Stimulated activated effector memory CD8-positive, alpha-beta T cell treated with anti-CD3 and anti-CD28 coated beads, Interleukin-12 subunit alpha, Interleukin-12 subunit beta, amount 100 ng/mL, for 72 hours (primary cell): Measurements from ENCODE around the gene SLC33A1.
A peak's percentile ranks its signal among the peaks of the same experiment; 100 is the strongest.
"Not testable (repeated sequence)": the region's sequence is repeated elsewhere in the genome, so short reads cannot be mapped to it uniquely, and the experiment has no call there.

Source experiments
- ATAC-seq: fragments of 150-1000 bp; cut with Tn5 transposase; 2 replicates; pipeline ENCODE4 v1.10.0; 2021
- DNase-seq, 2 donors: peaks; one replicate each; pipeline ENCODE4 v3.0.0; 2021 to 2022; ENCODE audit warnings: low spot score in 2 of 2
- H3K27ac Mint-ChIP-seq: one replicate; pipeline ENCODE4 v1.8.0; 2022; ENCODE audit warnings: mild to moderate bottlenecking, mixed read lengths
- H3K36me3 Mint-ChIP-seq: one replicate; pipeline ENCODE4 v1.8.0; 2022; ENCODE audit warnings: mild to moderate bottlenecking, mixed read lengths
- H3K4me1 Mint-ChIP-seq: one replicate; pipeline ENCODE4 v1.8.0; 2022; ENCODE audit warnings: mixed read lengths
- H3K4me3 Mint-ChIP-seq: one replicate; pipeline ENCODE4 v1.8.0; 2022; ENCODE audit warnings: mild to moderate bottlenecking, mixed read lengths
- H3K9me3 Mint-ChIP-seq: one replicate; pipeline ENCODE4 v1.8.0; 2022; ENCODE audit warnings: mixed read lengths

SLC33A1 gene

GRCh38 chr3:155870945-155871745, 16.9 kb upstream of the SLC33A1 start:
- Mint-ChIP-seq H3K9me3 (no peaks in the 10 kb centered on the region), H3K27ac (peak overlapping the region; percentile 93), H3K4me3 (peak overlapping the region; percentile 92), H3K36me3 (peaks cover 23% of the 10 kb centered on the region), H3K4me1 (peaks cover 12% of the 10 kb centered on the region)
- DNase-seq (peak; percentile 39 to 76), ATAC-seq (peak; percentile 41)

GRCh38 chr3:155870133-155870944, 16.1 kb upstream of the SLC33A1 start, which contains the start of gene GMPS:
GMPS (plus strand) TSS chr3:155870650; CDS start chr3:155870871, 221 bp downstream.
- Mint-ChIP-seq H3K4me3 (peak within 1 kb of the TSS; percentile 92), H3K9me3 (no peaks in the 10 kb centered on the region), H3K27ac (peak within 1 kb of the TSS; percentile 93), H3K4me1 (peaks cover 3% of the 10 kb centered on the region), H3K36me3 (peaks cover 22% of the 10 kb centered on the region)
- DNase-seq (peak; percentile 94 to 97), ATAC-seq (peak; percentile 95)

GRCh38 chr3:155869691-155870090, 15.5 kb upstream of the SLC33A1 start:
- no peaks in the 10 kb centered on the region for H3K9me3 Mint-ChIP-seq
- peaks cover 18% of the 10 kb centered on the region for H3K36me3 Mint-ChIP-seq
- peak overlapping the region; percentile 92 for H3K4me3 Mint-ChIP-seq
- DNase-seq = no peak
- ATAC-seq = no peak
- peak overlapping the region; percentile 93 for H3K27ac Mint-ChIP-seq
- no peaks in the 10 kb centered on the region for H3K4me1 Mint-ChIP-seq

- H3K27ac Mint-ChIP-seq = peak overlapping the region; percentile 88
- H3K36me3 Mint-ChIP-seq = peaks cover 7% of the 10 kb centered on the region
- DNase-seq (no peak), ATAC-seq (peak; percentile 3)
- H3K9me3 Mint-ChIP-seq = peaks cover 3% of the 10 kb centered on the region
- H3K4me3 Mint-ChIP-seq = peak overlapping the region; percentile 38
- H3K4me1 Mint-ChIP-seq = peaks cover 16% of the 10 kb centered on the region
These were observed 9.0 kb upstream of the SLC33A1 start for GRCh38 chr3:155863072-155863784.

- H3K4me3 Mint-ChIP-seq = peak overlapping the region; percentile 38
- DNase-seq (peak; percentile 25 to 70), ATAC-seq (peak; percentile 94)
- H3K36me3 Mint-ChIP-seq, H3K9me3 Mint-ChIP-seq: not testable (repeated sequence)
- H3K27ac Mint-ChIP-seq = peak overlapping the region; percentile 88
- H3K4me1 Mint-ChIP-seq = peaks cover 16% of the 10 kb centered on the region
These were observed 8.2 kb upstream of the SLC33A1 start for GRCh38 chr3:155862290-155862982.

- Mint-ChIP-seq H3K27ac (peak overlapping the region; percentile 88), H3K36me3 (peaks cover 7% of the 10 kb centered on the region), H3K9me3 (peaks cover 3% of the 10 kb centered on the region), H3K4me3 (peak overlapping the region; percentile 38), H3K4me1 (peaks cover 16% of the 10 kb centered on the region)
- ATAC-seq (no peak), DNase-seq (no peak)
These were observed 7.4 kb upstream of the SLC33A1 start for GRCh38 chr3:155861476-155862183.

- not testable (repeated sequence) for H3K36me3 Mint-ChIP-seq, H3K4me3 Mint-ChIP-seq, ATAC-seq, DNase-seq, H3K9me3 Mint-ChIP-seq, H3K27ac Mint-ChIP-seq
- H3K4me1 Mint-ChIP-seq = peaks cover 16% of the 10 kb centered on the region
These were observed 6.2 kb upstream of the SLC33A1 start for GRCh38 chr3:155860424-155860823.

- no peak overlapping the region for H3K4me3 Mint-ChIP-seq
- ATAC-seq = no peak
- H3K36me3 Mint-ChIP-seq = peaks cover 9% of the 10 kb centered on the region
- H3K4me1 Mint-ChIP-seq = peaks cover 18% of the 10 kb centered on the region
- H3K27ac Mint-ChIP-seq = no peak overlapping the region
- DNase-seq = no peak
- peaks cover 3% of the 10 kb centered on the region for H3K9me3 Mint-ChIP-seq
These were observed 5.6 kb upstream of the SLC33A1 start for GRCh38 chr3:155859859-155860258.

GRCh38 chr3:155853214-155854140, 750 bp downstream of the SLC33A1 start:
- Mint-ChIP-seq H3K4me1 (peaks cover 38% of the 10 kb centered on the region), H3K4me3 (peak overlapping the region; percentile 97), H3K27ac (peak overlapping the region; percentile 97), H3K36me3 (peaks cover 51% of the 10 kb centered on the region), H3K9me3 (no peaks in the 10 kb centered on the region)
- DNase-seq = peak in 1 of 2 donors; percentile 18
- ATAC-seq = peak; percentile 6

- ATAC-seq = no peak
- H3K9me3 Mint-ChIP-seq = no peaks in the 10 kb centered on the region
- peaks cover 62% of the 10 kb centered on the region for H3K36me3 Mint-ChIP-seq
- peak overlapping the region; percentile 97 for H3K27ac Mint-ChIP-seq
- no peak for DNase-seq
- H3K4me3 Mint-ChIP-seq = peak overlapping the region; percentile 97
- H3K4me1 Mint-ChIP-seq = peaks cover 45% of the 10 kb centered on the region
These were observed 1.9 kb downstream of the SLC33A1 start for GRCh38 chr3:155852341-155852740.

- Mint-ChIP-seq H3K4me1 (peaks cover 60% of the 10 kb centered on the region), H3K27ac (peak overlapping the region; percentile 58), H3K4me3 (peak overlapping the region; percentile 41), H3K36me3 (peaks cover 80% of the 10 kb centered on the region)
- not testable (repeated sequence) for H3K9me3 Mint-ChIP-seq, ATAC-seq, DNase-seq
These were observed 4.8 kb downstream of the SLC33A1 start for GRCh38 chr3:155849404-155849803.

- DNase-seq = no peak
- ATAC-seq = no peak
- H3K4me3 Mint-ChIP-seq = peak overlapping the region; percentile 7
- peaks cover 64% of the 10 kb centered on the region for H3K4me1 Mint-ChIP-seq
- H3K36me3 Mint-ChIP-seq = peaks cover 70% of the 10 kb centered on the region
- H3K9me3 Mint-ChIP-seq = no peaks in the 10 kb centered on the region
- H3K27ac Mint-ChIP-seq = no peak overlapping the region
These were observed 6.2 kb downstream of the SLC33A1 start for GRCh38 chr3:155847993-155848392.

GRCh38 chr3:155846119-155846518, 8.1 kb downstream of the SLC33A1 start:
- Mint-ChIP-seq H3K27ac (no peak overlapping the region), H3K36me3 (peaks cover 55% of the 10 kb centered on the region), H3K9me3 (no peaks in the 10 kb centered on the region), H3K4me3 (peak overlapping the region; percentile 11), H3K4me1 (peaks cover 48% of the 10 kb centered on the region)
- DNase-seq = no peak
- no peak for ATAC-seq
